ENCODE data around the gene ZFYVE28.

DNA sequence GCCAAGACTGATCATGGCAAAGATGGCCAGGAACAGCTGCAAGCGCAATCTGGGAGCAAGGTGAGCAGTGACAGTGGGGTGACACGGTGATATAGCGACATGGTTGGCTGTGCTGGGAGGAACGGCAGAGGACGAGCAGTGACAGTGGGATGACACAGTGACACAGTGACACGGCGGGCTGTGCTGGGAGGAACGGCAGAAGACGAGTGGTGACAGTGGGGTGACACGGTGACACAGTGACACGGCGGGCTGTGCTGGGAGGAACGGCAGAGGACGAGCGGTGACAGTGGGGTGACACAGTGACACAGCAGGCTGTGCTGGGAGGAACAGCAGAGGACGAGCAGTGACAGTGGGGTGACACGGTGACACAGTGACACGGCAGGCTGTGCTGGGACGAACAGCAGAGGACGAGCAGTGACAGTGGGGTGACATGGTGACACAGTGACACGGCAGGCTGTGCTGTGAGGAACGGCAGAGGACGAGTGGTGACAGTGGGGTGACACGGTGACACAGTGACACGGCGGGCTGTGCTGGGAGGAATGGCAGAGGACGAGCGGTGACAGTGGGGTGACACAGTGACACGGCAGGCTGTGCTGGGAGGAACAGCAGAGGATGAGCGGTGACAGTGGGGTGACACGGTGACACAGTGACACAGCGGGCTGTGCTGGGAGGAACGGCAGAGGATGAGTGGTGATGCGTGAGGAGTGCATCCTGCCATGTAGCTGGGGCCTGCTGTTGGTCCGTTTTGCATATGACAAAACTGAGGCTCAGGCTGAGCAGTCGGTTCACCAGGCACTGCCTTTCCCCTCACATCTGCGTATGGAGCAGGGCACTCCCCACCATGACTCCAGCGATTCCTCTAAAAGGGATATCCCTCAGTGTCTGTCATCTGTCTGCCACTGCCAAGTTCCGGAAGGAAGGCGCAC, 120.6 kb downstream of the ZFYVE28 start:
- TF ChIP-seq, protein P1, sequence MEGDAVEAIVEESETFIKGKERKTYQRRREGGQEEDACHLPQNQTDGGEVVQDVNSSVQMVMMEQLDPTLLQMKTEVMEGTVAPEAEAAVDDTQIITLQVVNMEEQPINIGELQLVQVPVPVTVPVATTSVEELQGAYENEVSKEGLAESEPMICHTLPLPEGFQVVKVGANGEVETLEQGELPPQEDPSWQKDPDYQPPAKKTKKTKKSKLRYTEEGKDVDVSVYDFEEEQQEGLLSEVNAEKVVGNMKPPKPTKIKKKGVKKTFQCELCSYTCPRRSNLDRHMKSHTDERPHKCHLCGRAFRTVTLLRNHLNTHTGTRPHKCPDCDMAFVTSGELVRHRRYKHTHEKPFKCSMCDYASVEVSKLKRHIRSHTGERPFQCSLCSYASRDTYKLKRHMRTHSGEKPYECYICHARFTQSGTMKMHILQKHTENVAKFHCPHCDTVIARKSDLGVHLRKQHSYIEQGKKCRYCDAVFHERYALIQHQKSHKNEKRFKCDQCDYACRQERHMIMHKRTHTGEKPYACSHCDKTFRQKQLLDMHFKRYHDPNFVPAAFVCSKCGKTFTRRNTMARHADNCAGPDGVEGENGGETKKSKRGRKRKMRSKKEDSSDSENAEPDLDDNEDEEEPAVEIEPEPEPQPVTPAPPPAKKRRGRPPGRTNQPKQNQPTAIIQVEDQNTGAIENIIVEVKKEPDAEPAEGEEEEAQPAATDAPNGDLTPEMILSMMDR (IDR thresholded peaks at IDR 0.05): no peak
- TF ChIP-seq ELF1 (IDR thresholded peaks at IDR 0.05) (no peak), RFX5 (IDR thresholded peaks at IDR 0.05; ENCODE audit: low read length) (no peak), EP300 (IDR thresholded peaks at IDR 0.05; ENCODE audit: borderline replicate concordance in 1 of 2, low read depth in 1 of 2, low read length in 1 of 2) (no peak), POLR2AphosphoS5 (IDR thresholded peaks at IDR 0.05; ENCODE audit: low read depth, low read length) (no peak), TCF12 (IDR thresholded peaks at IDR 0.05) (no peak), RAD21 (IDR thresholded peaks at IDR 0.05; ENCODE audit: low read length) (no peak), FOXM1 (IDR thresholded peaks at IDR 0.05; ENCODE audit: low read depth) (no peak), RCOR1 (IDR thresholded peaks at IDR 0.05; ENCODE audit: low read length) (no peak)
- TF ChIP-seq, protein P2, sequence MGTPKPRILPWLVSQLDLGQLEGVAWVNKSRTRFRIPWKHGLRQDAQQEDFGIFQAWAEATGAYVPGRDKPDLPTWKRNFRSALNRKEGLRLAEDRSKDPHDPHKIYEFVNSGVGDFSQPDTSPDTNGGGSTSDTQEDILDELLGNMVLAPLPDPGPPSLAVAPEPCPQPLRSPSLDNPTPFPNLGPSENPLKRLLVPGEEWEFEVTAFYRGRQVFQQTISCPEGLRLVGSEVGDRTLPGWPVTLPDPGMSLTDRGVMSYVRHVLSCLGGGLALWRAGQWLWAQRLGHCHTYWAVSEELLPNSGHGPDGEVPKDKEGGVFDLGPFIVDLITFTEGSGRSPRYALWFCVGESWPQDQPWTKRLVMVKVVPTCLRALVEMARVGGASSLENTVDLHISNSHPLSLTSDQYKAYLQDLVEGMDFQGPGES (IDR thresholded peaks at IDR 0.05; ENCODE audit: low read depth, low read length): no peak
- TF ChIP-seq, protein P3, sequence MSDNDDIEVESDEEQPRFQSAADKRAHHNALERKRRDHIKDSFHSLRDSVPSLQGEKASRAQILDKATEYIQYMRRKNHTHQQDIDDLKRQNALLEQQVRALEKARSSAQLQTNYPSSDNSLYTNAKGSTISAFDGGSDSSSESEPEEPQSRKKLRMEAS (IDR thresholded peaks at IDR 0.05; ENCODE audit: low read depth): no peak
- TF ChIP-seq, protein P4, sequence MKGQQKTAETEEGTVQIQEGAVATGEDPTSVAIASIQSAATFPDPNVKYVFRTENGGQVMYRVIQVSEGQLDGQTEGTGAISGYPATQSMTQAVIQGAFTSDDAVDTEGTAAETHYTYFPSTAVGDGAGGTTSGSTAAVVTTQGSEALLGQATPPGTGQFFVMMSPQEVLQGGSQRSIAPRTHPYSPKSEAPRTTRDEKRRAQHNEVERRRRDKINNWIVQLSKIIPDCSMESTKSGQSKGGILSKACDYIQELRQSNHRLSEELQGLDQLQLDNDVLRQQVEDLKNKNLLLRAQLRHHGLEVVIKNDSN (IDR thresholded peaks at IDR 0.05; ENCODE audit: borderline replicate concordance, low read depth): no peak

Measured in SK-N-SH (cell line).